Activated naive CD4-positive, alpha-beta T cell treated with anti-CD3 and anti-CD28 coated beads, Interleukin-2, amount 50 U/mL, for 16 hours (primary cell): ENCODE measurements around the gene GJA1.

Source experiments
- DNase-seq: peaks from one replicate; pipeline ENCODE4 v3.0.0-alpha.2; 2020

GJA1 gene

GRCh38 chr6:121497970-121498375 is 62.5 kb downstream of the GJA1 start:
- no peak for DNase-seq

GRCh38 chr6:121498481-121499276 is 63.2 kb downstream of the GJA1 start:
- DNase-seq: no peak
